H1 (cell line): ENCODE results near the gene DISP3. TPM values are rescaled to one million over a fixed set of nuclear protein-coding genes. Genes with fewer than 3 reads are reported as not detected.

Source experiments
- CTCF ChIA-PET: fragments of 300-600 bp; sonication (Branson Sonifier 250); formaldehyde crosslinking; loops from one replicate; lab custom pipeline; 2021; ENCODE audit not compliant: partially characterized antibody; lab: Charles Lee
- POLR2A ChIA-PET: fragments of 300-600 bp; sonication (Branson Sonifier 250); formaldehyde crosslinking; loops from one replicate; lab custom pipeline; 2021; ENCODE audit warnings: inconsistent platforms; ENCODE audit not compliant: partially characterized antibody; lab: Charles Lee
- DNase-seq, 2 experiments: peaks; one replicate each; pipeline versions ENCODE4 v3.0.0 to v3.0.0-alpha.2; 2010 to 2022; ENCODE audit warnings: low spot score in 2 of 2, low read depth in 1 of 2, mixed read lengths in 1 of 2
- FAIRE-seq: peaks from 2 replicates; lab custom pipeline; 2011; peaks lifted over from hg19 to GRCh38; lab: Jason Lieb, UNC
- H2AFZ ChIP-seq: 2 replicates; pipeline ENCODE4 v1.8.1; 2012; ENCODE audit warnings: low read length, inconsistent platforms
- H2AK5ac ChIP-seq: 2 replicates; pipeline ENCODE4 v1.6.1; 2013; ENCODE audit warnings: low read depth, low read length
- H2BK120ac ChIP-seq: replicated peaks from 2 replicates; pipeline ENCODE3; 2013; ENCODE audit warnings: low read depth, low read length, inconsistent platforms
- H2BK12ac ChIP-seq: 2 replicates; pipeline ENCODE4 v1.6.1; 2013; ENCODE audit warnings: low read depth, low read length
- H2BK15ac ChIP-seq: 2 replicates; pipeline ENCODE4 v1.6.1; 2013; ENCODE audit warnings: low read length
- H2BK20ac ChIP-seq: 2 replicates; pipeline ENCODE4 v1.6.1; 2013; ENCODE audit warnings: low read length
- H2BK5ac ChIP-seq: 2 replicates; pipeline ENCODE4 v1.6.1; 2013; ENCODE audit warnings: low read depth, low read length
- H3K14ac ChIP-seq: 2 replicates; pipeline ENCODE4 v1.6.1; 2013; ENCODE audit warnings: inconsistent platforms; ENCODE audit not compliant: insufficient read length
- H3K18ac ChIP-seq: 2 replicates; pipeline ENCODE4 v1.6.1; 2013; ENCODE audit warnings: low read length; ENCODE audit errors: extremely low read depth
- H3K23ac ChIP-seq: 2 replicates; pipeline ENCODE4 v1.6.1; 2013; ENCODE audit warnings: inconsistent platforms; ENCODE audit not compliant: insufficient read length
- H3K23me2 ChIP-seq: 2 replicates; pipeline ENCODE4 v1.6.1; 2013; ENCODE audit warnings: low read depth, low read length
- H3K27ac ChIP-seq: 2 replicates; pipeline ENCODE4 v1.6.1; 2011; ENCODE audit warnings: low read depth, low read length, inconsistent platforms
- H3K27me3 ChIP-seq, 4 experiments: replicated peaks in 1 of 4; 1 replicate in 1 of 4; 2 replicates in 3 of 4; pipeline versions ENCODE4 v1.6.1 to v1.8.1; 2011 to 2013; ENCODE audit warnings: low read length in 3 of 4, mild to moderate bottlenecking in 3 of 4, inconsistent platforms in 2 of 4, mixed read lengths in 2 of 4, moderate library complexity in 1 of 4; ENCODE audit not compliant: control insufficient read depth in 3 of 4, insufficient read depth in 3 of 4; ENCODE audit errors: extremely low read depth in 1 of 4
- H3K36me3 ChIP-seq, 4 experiments: 2 replicates each; pipeline versions ENCODE4 v1.6.1 to v1.8.1; 2011 to 2013; ENCODE audit warnings: mild to moderate bottlenecking in 4 of 4, low read length in 3 of 4, moderate library complexity in 2 of 4, control low read depth in 1 of 4, inconsistent platforms in 1 of 4; ENCODE audit not compliant: insufficient read depth in 4 of 4, control insufficient read depth in 2 of 4
- H3K4ac ChIP-seq: replicated peaks from 2 replicates; pipeline ENCODE3; 2013; ENCODE audit warnings: low read length, low read depth, mixed read lengths, inconsistent platforms; ENCODE audit not compliant: insufficient read length
- H3K4me1 ChIP-seq, 4 experiments: replicated peaks in 1 of 4; 1 replicate in 1 of 4; 2 replicates in 3 of 4; pipeline versions ENCODE4 v1.6.1 to v1.8.1; 2011 to 2013; ENCODE audit warnings: low read length in 3 of 4, inconsistent platforms in 2 of 4, mixed read lengths in 1 of 4; ENCODE audit not compliant: insufficient read depth in 4 of 4, control insufficient read depth in 3 of 4
- H3K4me2 ChIP-seq, 2 experiments: 2 replicates each; pipeline versions ENCODE4 v1.6.1 to v1.8.1; 2011 to 2013; ENCODE audit warnings: low read depth in 2 of 2, low read length in 2 of 2, control low read depth in 1 of 2, inconsistent platforms in 1 of 2, mild to moderate bottlenecking in 1 of 2; ENCODE audit not compliant: insufficient read depth in 1 of 2
- H3K4me3 ChIP-seq, 4 experiments: fragments of 200-600, 300-600 bp in 1 of 4; sonication (generic), shearing (Covaris generic), sonication (Bioruptor Twin) in 1 of 4; 2 replicates each; pipeline versions ENCODE4 v1.5.1 to v1.8.1; 2011 to 2016; ENCODE audit warnings: low read length in 4 of 4, low read depth in 3 of 4, control low read depth in 2 of 4, inconsistent platforms in 2 of 4, mild to moderate bottlenecking in 2 of 4, mixed read lengths in 1 of 4, moderate library complexity in 1 of 4; ENCODE audit not compliant: insufficient read depth in 2 of 4; ENCODE audit errors: extremely low read depth in 1 of 4
- H3K56ac ChIP-seq: replicated peaks from 2 replicates; pipeline ENCODE3; 2013; ENCODE audit warnings: low read depth, mild to moderate bottlenecking, mixed read lengths, low read length, inconsistent platforms; ENCODE audit not compliant: insufficient read length
- H3K79me1 ChIP-seq: 2 replicates; pipeline ENCODE4 v1.6.1; 2013; ENCODE audit warnings: low read depth, low read length, control low read depth
- H3K79me2 ChIP-seq, 2 experiments: 2 replicates each; pipeline versions ENCODE4 v1.6.1 to v1.8.1; 2012 to 2013; ENCODE audit warnings: low read length in 2 of 2, mild to moderate bottlenecking in 2 of 2, inconsistent platforms in 1 of 2; ENCODE audit not compliant: insufficient read depth in 2 of 2, control insufficient read depth in 1 of 2
- H3K9ac ChIP-seq, 4 experiments: replicated peaks in 1 of 4; 1 replicate in 1 of 4; 2 replicates in 3 of 4; pipeline versions ENCODE4 v1.6.1 to v1.8.1; 2011 to 2013; ENCODE audit warnings: low read depth in 3 of 4, low read length in 3 of 4, control low read depth in 2 of 4, mild to moderate bottlenecking in 2 of 4, moderate library complexity in 2 of 4, inconsistent platforms in 1 of 4; ENCODE audit errors: extremely low read depth in 1 of 4
- H3K9me3 ChIP-seq, 2 experiments: 2 replicates each; pipeline versions ENCODE4 v1.6.1 to v1.8.1; 2012 to 2013; ENCODE audit warnings: mild to moderate bottlenecking in 2 of 2, moderate library complexity in 2 of 2, control low read depth in 1 of 2, inconsistent platforms in 1 of 2, low read depth in 1 of 2, low read length in 1 of 2, mixed read lengths in 1 of 2; ENCODE audit not compliant: insufficient read depth in 2 of 2
- H4K20me1 ChIP-seq, 2 experiments: replicated peaks in 1 of 2; 2 replicates each; pipeline versions ENCODE3 to v1.8.1; 2011 to 2013; ENCODE audit warnings: inconsistent platforms in 2 of 2, low read length in 2 of 2, mild to moderate bottlenecking in 1 of 2; ENCODE audit not compliant: insufficient read depth in 2 of 2, control insufficient read depth in 1 of 2
- H4K5ac ChIP-seq: 2 replicates; pipeline ENCODE4 v1.6.1; 2013; ENCODE audit warnings: low read length, low read depth, mixed read lengths, inconsistent platforms; ENCODE audit not compliant: insufficient read length
- H4K8ac ChIP-seq: 2 replicates; pipeline ENCODE4 v1.8.0; 2013; ENCODE audit warnings: mild to moderate bottlenecking, moderate library complexity, low read length, inconsistent platforms; ENCODE audit not compliant: insufficient read depth; ENCODE audit errors: extremely low read depth
- H4K91ac ChIP-seq: replicated peaks from 2 replicates; pipeline ENCODE3; 2013; ENCODE audit warnings: low read length, mixed read lengths, inconsistent platforms; ENCODE audit not compliant: insufficient read length
- JUND ChIP-seq: IDR thresholded peaks from 2 replicates; pipeline ENCODE4 v1.6.1; 2011; ENCODE audit warnings: mild to moderate bottlenecking, improper control_type of control experiment, low read length
- PHF8 ChIP-seq: fragments of 200-600 bp; sonication (generic); conservative IDR thresholded peaks from 2 replicates; pipeline ENCODE4 v1.7.1; 2012; ENCODE audit warnings: low read depth, mild to moderate bottlenecking, inconsistent platforms, low read length, moderate library complexity
- RFX5 ChIP-seq: IDR thresholded peaks from 2 replicates; pipeline ENCODE4 v1.6.1; 2011; ENCODE audit warnings: low read depth, low read length, improper control_type of control experiment, borderline replicate concordance
- SAP30 ChIP-seq: fragments of 300-600 bp; sonication (generic); IDR thresholded peaks from 2 replicates; pipeline ENCODE4 v1.7.1; 2012; ENCODE audit warnings: low read length, moderate library complexity, mild to moderate bottlenecking, inconsistent platforms; ENCODE audit not compliant: insufficient read depth, insufficient replicate concordance
- WGBS, 2 experiments: shearing (Covaris generic) in 1 of 2; methylation state at CpG; one replicate each; pipeline versions ENCODE4 v1.1.6 to v1.1.7; 2013 to 2015; ENCODE audit warnings: low lambda C conversion rate in 2 of 2, mixed read lengths in 2 of 2, inconsistent platforms in 1 of 2, low coverage in 1 of 2, missing lambda C conversion rate in 1 of 2; ENCODE audit not compliant: insufficient replicate concordance in 2 of 2, insufficient coverage in 1 of 2, insufficient read length in 1 of 2; ENCODE audit errors: extremely low coverage in 1 of 2, missing lambda C conversion rate in 1 of 2; 5-methylcytosine and 5-hydroxymethylcytosine counted together
- polyA plus RNA-seq, 7 experiments: library from polyadenylated mRNA; depleted of rRNA in 3 of 7; stranded (reverse) in 5 of 7; unstranded in 2 of 7; fragments of >200 nt in 5 of 7; fragments of 200-250 nt in 2 of 7; gene quantifications; 1 replicate in 5 of 7; 2 replicates in 1 of 7; 4 replicates in 1 of 7; pipeline versions ENCODE4 v1.2.1 to v1.2.3, GENCODE V29; 2011 to 2013; ENCODE audit warnings: missing spikeins in 2 of 7, mixed read lengths in 2 of 7
- total RNA-seq: library from RNA; stranded (reverse); fragmentation: NEBNext Ultra II Directional; extraction: Animal tissue kit (Norgen Biotek cat#: 25700); gene quantifications from 2 replicates; pipeline ENCODE4 v1.2.1, GENCODE V29; 2021

The DISP3 gene
- total and polyA plus RNA-seq, 2 of the 8 experiments (the other 6 are each of a cell fraction or from before 2014, with no cell fraction given) = 3.4 to 4.6 TPM

GRCh38 chr1:11447903-11448302 lies 31.1 kb upstream of the DISP3 start:
- no peak for DNase-seq
- H3K56ac ChIP-seq = no peak overlapping the region
- H3K18ac ChIP-seq = no peak overlapping the region
- no peak overlapping the region for H3K4me3 ChIP-seq
- H2BK15ac ChIP-seq = no peak overlapping the region
- H2AFZ ChIP-seq = no peak overlapping the region
- H2AK5ac ChIP-seq = no peak overlapping the region
- H3K4me2 ChIP-seq = no peak overlapping the region
- H3K9me3 ChIP-seq = no peaks in the 10 kb centered on the region
- H2BK120ac ChIP-seq = no peak overlapping the region
- no peak overlapping the region for H4K91ac ChIP-seq
- no peaks in the 10 kb centered on the region; the same call in 1 of the 2 replicates for H3K23me2 ChIP-seq
- no peak overlapping the region for H3K23ac ChIP-seq
- no peak overlapping the region for H4K5ac ChIP-seq
- H3K27ac ChIP-seq = no peak overlapping the region
- H2BK12ac ChIP-seq = no peak overlapping the region
- no peaks in the 10 kb centered on the region for H4K20me1 ChIP-seq
- no peak overlapping the region for H3K4ac ChIP-seq
- no peak overlapping the region for H4K8ac ChIP-seq
- FAIRE-seq = no peak
- H2BK20ac ChIP-seq = no peak overlapping the region
- no peak overlapping the region for H3K14ac ChIP-seq
- POLR2A ChIA-PET = no interaction called here
- CTCF ChIA-PET = interaction anchor here (0.7 kb wide), 1 partner anchor 12 kb away, joined by 3 read pairs; no protein-coding TSS in a partner anchor
- no peaks in the 10 kb centered on the region for H3K36me3 ChIP-seq
- no peak overlapping the region for H2BK5ac ChIP-seq
- no peak overlapping the region for H3K9ac ChIP-seq
- H3K79me1 ChIP-seq = no peaks in the 10 kb centered on the region
- H3K27me3 ChIP-seq = 0 out of 7 replicates have a peak, but pooled peaks cover 0 to 2% (median 0%) of the 10 kb centered on the region in 4 experiments
- no peaks in the 10 kb centered on the region for H3K79me2 ChIP-seq
- H3K4me1 ChIP-seq = no peaks in the 10 kb centered on the region; a peak in 2 of 7 replicates
- 90% methylated on average over 10 of the region's 10 CpGs; no CpG with 5 or more reads in 1 of the 2 experiments for WGBS, 2 experiments
- no peak for TF ChIP-seq SAP30
- TF ChIP-seq RFX5 = no peak
- TF ChIP-seq JUND = no peak
- TF ChIP-seq PHF8 = no peak
